B cell (primary cell): ENCODE results near the gene TRAP1. TPM values are rescaled to one million over a fixed set of nuclear protein-coding genes. Genes with fewer than 3 reads are reported as not detected.

Source experiments
- ATAC-seq: fragments of 200-7000 bp; cut with Tn5 transposase; one replicate; pipeline ENCODE4 v1.10.0; 2021; ENCODE audit warnings: low read depth, mild to moderate bottlenecking, moderate number of reproducible peaks, moderate library complexity
- CTCF ChIA-PET: fragments of 350-600 bp; sonication (Branson Sonifier 250); formaldehyde crosslinking; loops from one replicate; lab custom pipeline; 2021; ENCODE audit warnings: antibody characterized with exemption, inconsistent platforms; lab: Charles Lee
- POLR2A ChIA-PET: fragments of 350-600 bp; sonication (Branson Sonifier 250); formaldehyde crosslinking; loops from one replicate; lab custom pipeline; 2021; ENCODE audit warnings: antibody characterized with exemption; lab: Charles Lee
- DNase-seq: peaks from one replicate; pipeline ENCODE4 v3.0.0; 2013
- H2AFZ ChIP-seq: 2 replicates; pipeline ENCODE4 v1.6.1; 2012; ENCODE audit warnings: mild to moderate bottlenecking, low read depth, low read length; ENCODE audit not compliant: insufficient read depth, poor library complexity, severe bottlenecking
- H3K27ac ChIP-seq, 2 donors: 1 replicate in 1 of 2; 2 replicates in 1 of 2; pipeline ENCODE4 v1.5.1; 2012 to 2013; ENCODE audit warnings: low read length in 2 of 2, mild to moderate bottlenecking in 2 of 2, moderate library complexity in 1 of 2
- H3K27me3 ChIP-seq, 4 experiments: fragments of 200-600 bp in 1 of 4; sonication (generic) in 1 of 4; replicated peaks in 1 of 4; 1 replicate in 2 of 4; 2 replicates in 2 of 4; pipeline versions ENCODE4 v1.6.1 to v1.7.0; 2013 to 2016; ENCODE audit warnings: low read length in 3 of 4, mild to moderate bottlenecking in 2 of 4, mixed read lengths in 1 of 4, moderate library complexity in 1 of 4; ENCODE audit not compliant: insufficient read depth in 4 of 4, control insufficient read depth in 3 of 4; ENCODE audit errors: control extremely low read depth in 1 of 4
- H3K36me3 ChIP-seq, 2 experiments: replicated peaks in 1 of 2; 1 replicate in 1 of 2; 2 replicates in 1 of 2; pipeline versions ENCODE4 v1.6.1 to v1.7.1; 2013; ENCODE audit warnings: low read length in 1 of 2; ENCODE audit not compliant: insufficient read depth in 2 of 2, control insufficient read depth in 1 of 2; ENCODE audit errors: control extremely low read depth in 1 of 2, extremely low read depth in 1 of 2
- H3K4me1 ChIP-seq, 2 donors: fragments of 200-600 bp in 1 of 2; sonication (generic) in 1 of 2; 1 replicate in 1 of 2; 2 replicates in 1 of 2; pipeline versions ENCODE4 v1.5.1 to v1.6.1; 2013 to 2017; ENCODE audit warnings: low read length in 2 of 2; ENCODE audit not compliant: control insufficient read depth in 2 of 2, insufficient read depth in 2 of 2
- H3K4me2 ChIP-seq: replicated peaks from 2 replicates; pipeline ENCODE3; 2012; ENCODE audit warnings: mild to moderate bottlenecking, low read depth, low read length; ENCODE audit not compliant: poor library complexity, severe bottlenecking
- H3K4me3 ChIP-seq, 5 experiments: fragments of 200-600 bp in 1 of 5; sonication (generic) in 1 of 5; 1 replicate in 3 of 5; 2 replicates in 2 of 5; pipeline versions ENCODE4 v1.5.1 to v1.7.0; 2011 to 2016; ENCODE audit warnings: low read length in 4 of 5, mild to moderate bottlenecking in 4 of 5, low read depth in 2 of 5, control low read depth in 1 of 5, moderate library complexity in 1 of 5; ENCODE audit not compliant: insufficient read depth in 1 of 5; ENCODE audit errors: control extremely low read depth in 1 of 5, extremely low read depth in 1 of 5
- H3K79me2 ChIP-seq: fragments of 200-600 bp; sonication (generic); one replicate; pipeline ENCODE4 v1.6.0; 2016; ENCODE audit warnings: low read length; ENCODE audit not compliant: control insufficient read depth, insufficient read depth
- H3K9ac ChIP-seq: fragments of 200-600 bp; sonication (generic); 2 replicates; pipeline ENCODE4 v1.6.1; 2017; ENCODE audit warnings: mild to moderate bottlenecking, low read length, moderate library complexity
- H3K9me3 ChIP-seq, 3 donors: one replicate each; pipeline versions ENCODE4 v1.6.1 to v1.7.1; 2013; ENCODE audit warnings: low read length in 2 of 3; ENCODE audit not compliant: control insufficient read depth in 2 of 3, insufficient read depth in 1 of 3; ENCODE audit errors: control extremely low read depth in 1 of 3
- H4K20me1 ChIP-seq: 2 replicates; pipeline ENCODE4 v1.6.0; 2012; ENCODE audit warnings: mild to moderate bottlenecking, low read length; ENCODE audit not compliant: insufficient read depth, control insufficient read depth, poor library complexity, severe bottlenecking
- H3K27ac Mint-ChIP-seq: one replicate; pipeline ENCODE4 v1.8.0; 2021; ENCODE audit warnings: mixed read lengths
- H3K27me3 Mint-ChIP-seq: one replicate; pipeline ENCODE4 v1.8.0; 2021; ENCODE audit warnings: mixed read lengths
- H3K4me1 Mint-ChIP-seq: one replicate; pipeline ENCODE4 v1.8.0; 2021; ENCODE audit warnings: mixed read lengths
- H3K4me3 Mint-ChIP-seq: one replicate; pipeline ENCODE4 v1.8.0; 2021; ENCODE audit warnings: mixed read lengths
- H3K9me3 Mint-ChIP-seq: one replicate; pipeline ENCODE4 v1.8.0; 2022; ENCODE audit warnings: mixed read lengths; ENCODE audit not compliant: insufficient read depth
- EZH2 ChIP-seq: IDR thresholded peaks from 2 replicates; pipeline ENCODE4 v1.6.1; 2012; ENCODE audit warnings: borderline replicate concordance, low read depth, mild to moderate bottlenecking, moderate library complexity, low read length; ENCODE audit not compliant: insufficient read depth, poor library complexity, severe bottlenecking
- WGBS: methylation state at CpG from one replicate; pipeline ENCODE4 v1.1.5; 2013; ENCODE audit warnings: missing lambda C conversion rate; ENCODE audit not compliant: insufficient coverage; 5-methylcytosine and 5-hydroxymethylcytosine counted together
- intact Hi-C: fragments of 100-400 bp; cut with micrococcal nuclease; formaldehyde crosslinking; loops from one replicate; pipeline ENCODE4 v1.10.0; 2022
- polyA plus RNA-seq: library from polyadenylated mRNA; depleted of rRNA; stranded (reverse); fragments of >200 nt; gene quantifications from 2 replicates; pipeline ENCODE4 v1.2.3, GENCODE V29; 2012
- total RNA-seq, 2 donors: library from RNA; stranded (reverse); fragments of 120-200 nt in 1 of 2; gene quantifications; 1 replicate in 1 of 2; 2 replicates in 1 of 2; pipeline versions ENCODE4 v1.2.3 to v1.2.4, GENCODE V29; 2013 to 2022
- TF ChIP-seq, protein P1 (sequence below): fragments of 200-600 bp; IDR thresholded peaks from one replicate; pipeline ENCODE4 v1.8.0; 2022; ENCODE audit warnings: antibody characterized with exemption, mild to moderate bottlenecking

TRAP1 gene
- total and polyA plus RNA-seq, 2 donors (not counting 1 experiment from before 2014, with no cell fraction given) = 51.1 to 88.4 TPM

DNA sequence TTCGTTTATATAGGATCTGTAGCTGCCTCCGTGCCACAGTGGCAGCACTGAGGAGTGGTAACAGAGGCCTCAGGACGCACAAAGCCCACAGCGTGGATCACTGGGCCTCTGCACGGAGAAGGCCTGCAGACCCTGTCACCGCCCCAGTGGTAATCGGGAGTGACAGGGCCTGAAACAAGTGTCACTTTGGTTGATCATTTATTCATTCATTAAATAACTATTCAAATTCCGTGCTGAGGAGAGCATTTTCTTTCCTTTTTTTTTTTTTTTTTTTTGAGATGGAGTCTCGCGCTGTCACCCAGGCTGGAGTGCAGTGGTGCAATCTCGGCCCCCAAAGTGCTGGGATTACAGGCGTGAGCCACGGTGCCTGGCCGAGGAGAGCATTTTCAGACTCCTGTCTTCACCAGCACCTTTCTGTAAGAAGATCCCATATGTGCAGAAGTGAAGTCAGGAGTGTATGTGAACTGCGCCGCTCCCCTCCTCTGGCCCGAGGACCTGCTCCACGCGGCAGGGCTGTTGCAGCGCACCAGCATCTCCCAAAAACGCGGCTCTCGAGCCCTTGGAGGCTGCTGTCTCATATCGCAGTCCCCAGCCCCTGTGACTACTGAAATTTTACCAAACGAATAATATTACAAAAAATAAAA lies 44.9 kb upstream of the TRAP1 start:
- Histone ChIP-seq H3K27ac (no peak overlapping the region), H3K4me1 (peaks cover 2 to 3% of the 10 kb centered on the region in 2 donors), H3K4me3 (no peak overlapping the region), H3K9ac (no peak overlapping the region), H4K20me1 (peaks cover 78% of the 10 kb centered on the region), H3K79me2 (peaks cover 58% of the 10 kb centered on the region), H3K9me3 (no peaks in the 10 kb centered on the region), H2AFZ (no peak overlapping the region), H3K4me2 (no peak overlapping the region), H3K27me3 (no peaks in the 10 kb centered on the region), H3K36me3 (peaks cover 13 to 85% of the 10 kb centered on the region in 2 experiments)
- intact Hi-C loops = no loop called here
- ChIA-PET POLR2A (no interaction called here), CTCF (no interaction called here)
- no peak for DNase-seq
- no peaks in the 10 kb centered on the region for H3K9me3 Mint-ChIP-seq
- H3K27ac Mint-ChIP-seq = no peak overlapping the region
- H3K4me1 Mint-ChIP-seq = peaks cover 4% of the 10 kb centered on the region
- no peak for ATAC-seq
- TF ChIP-seq, protein P1, sequence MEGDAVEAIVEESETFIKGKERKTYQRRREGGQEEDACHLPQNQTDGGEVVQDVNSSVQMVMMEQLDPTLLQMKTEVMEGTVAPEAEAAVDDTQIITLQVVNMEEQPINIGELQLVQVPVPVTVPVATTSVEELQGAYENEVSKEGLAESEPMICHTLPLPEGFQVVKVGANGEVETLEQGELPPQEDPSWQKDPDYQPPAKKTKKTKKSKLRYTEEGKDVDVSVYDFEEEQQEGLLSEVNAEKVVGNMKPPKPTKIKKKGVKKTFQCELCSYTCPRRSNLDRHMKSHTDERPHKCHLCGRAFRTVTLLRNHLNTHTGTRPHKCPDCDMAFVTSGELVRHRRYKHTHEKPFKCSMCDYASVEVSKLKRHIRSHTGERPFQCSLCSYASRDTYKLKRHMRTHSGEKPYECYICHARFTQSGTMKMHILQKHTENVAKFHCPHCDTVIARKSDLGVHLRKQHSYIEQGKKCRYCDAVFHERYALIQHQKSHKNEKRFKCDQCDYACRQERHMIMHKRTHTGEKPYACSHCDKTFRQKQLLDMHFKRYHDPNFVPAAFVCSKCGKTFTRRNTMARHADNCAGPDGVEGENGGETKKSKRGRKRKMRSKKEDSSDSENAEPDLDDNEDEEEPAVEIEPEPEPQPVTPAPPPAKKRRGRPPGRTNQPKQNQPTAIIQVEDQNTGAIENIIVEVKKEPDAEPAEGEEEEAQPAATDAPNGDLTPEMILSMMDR = no peak
- H3K4me3 Mint-ChIP-seq = no peak overlapping the region
- WGBS = 98% methylated on average over 19 of the region's 25 CpGs
- no peaks in the 10 kb centered on the region for H3K27me3 Mint-ChIP-seq

- H3K36me3 ChIP-seq = peaks cover 8 to 85% of the 10 kb centered on the region in 2 experiments
- H3K9me3 ChIP-seq = no peaks in the 10 kb centered on the region
- no peaks in the 10 kb centered on the region for H3K4me1 Mint-ChIP-seq
- DNase-seq (no peak), ATAC-seq (no peak)
- H3K9ac ChIP-seq = no peak overlapping the region
- POLR2A ChIA-PET = no interaction called here
- H2AFZ ChIP-seq = no peak overlapping the region
- WGBS = 94% methylated on average over 11 of the region's 14 CpGs
- CTCF ChIA-PET = no interaction called here
- H4K20me1 ChIP-seq = peaks cover 76% of the 10 kb centered on the region
- H3K79me2 ChIP-seq = peaks cover 56% of the 10 kb centered on the region
- no peaks in the 10 kb centered on the region for H3K9me3 Mint-ChIP-seq
- TF ChIP-seq EZH2 = no peak
- TF ChIP-seq, protein P1 = no peak
- H3K27ac Mint-ChIP-seq = no peak overlapping the region
- no peak overlapping the region for H3K4me3 ChIP-seq
- H3K4me2 ChIP-seq = no peak overlapping the region
- intact Hi-C loops = no loop called here
- H3K27ac ChIP-seq = no peak overlapping the region
- no peaks in the 10 kb centered on the region for H3K4me1 ChIP-seq
- no peak overlapping the region for H3K4me3 Mint-ChIP-seq
- no peaks in the 10 kb centered on the region for H3K27me3 Mint-ChIP-seq
- no peaks in the 10 kb centered on the region for H3K27me3 ChIP-seq
These were observed 44.2 kb upstream of the TRAP1 start for GRCh38 chr16:3761375-3762106.
